ENCODE measurements around the gene LRMDA.

Gene LRMDA

DNA sequence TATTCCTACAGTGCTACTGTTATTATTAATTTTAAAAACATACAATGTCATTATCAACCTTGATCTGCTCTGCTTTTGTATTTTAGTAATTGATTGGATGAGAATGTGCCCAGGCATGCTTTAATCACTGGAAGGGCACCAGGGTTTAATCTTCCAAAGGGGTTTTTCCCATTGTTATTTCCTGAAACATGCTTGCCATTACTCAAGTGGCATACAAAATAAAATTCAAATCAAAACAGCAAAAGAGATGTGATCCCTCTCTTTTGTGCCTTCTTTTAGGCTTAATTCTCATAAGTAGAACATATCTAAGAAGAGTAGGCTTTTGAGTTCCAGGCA lies 963.3 kb downstream of the LRMDA start:
- DNase-seq, result no peak

DNA sequence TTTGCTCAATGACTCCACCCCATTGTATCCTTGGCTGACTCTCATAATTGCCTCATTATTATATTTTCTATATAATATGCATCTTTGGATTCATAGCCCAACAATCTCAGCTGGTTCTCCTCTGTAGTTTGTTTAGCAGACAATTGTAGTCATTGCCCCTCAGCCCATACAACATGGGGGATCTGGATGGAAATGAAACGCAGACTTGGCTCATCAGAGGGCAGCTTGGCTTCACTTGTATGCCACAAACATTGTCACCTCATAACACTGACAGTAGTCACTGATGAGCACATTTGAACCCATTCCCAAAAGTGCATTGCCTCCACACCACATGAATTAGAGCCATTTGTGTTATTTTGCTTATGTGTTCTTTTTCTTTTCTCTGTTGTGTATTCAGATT lies 963.8 kb downstream of the LRMDA start:
- no peak for DNase-seq

DNA sequence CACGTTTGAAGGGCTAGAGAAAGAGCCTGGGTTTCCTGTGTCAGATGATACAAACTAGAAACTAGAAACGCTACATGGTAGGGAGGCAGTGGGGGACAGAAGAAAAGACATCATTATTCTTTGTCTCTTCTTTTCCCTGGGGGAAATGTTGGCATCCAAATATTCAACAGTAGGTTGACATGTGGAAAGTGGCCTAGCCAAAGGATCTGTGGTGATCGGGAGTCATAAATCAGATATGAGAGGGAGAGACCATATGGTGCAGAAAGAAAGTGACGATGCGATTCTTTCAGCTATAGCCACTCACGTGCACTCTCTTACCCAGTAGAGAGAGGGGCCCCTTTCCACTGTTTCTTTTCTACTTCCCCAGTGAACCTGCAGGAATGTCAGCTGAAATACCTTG lies 964.7 kb downstream of the LRMDA start:
- no peak for DNase-seq

DNA sequence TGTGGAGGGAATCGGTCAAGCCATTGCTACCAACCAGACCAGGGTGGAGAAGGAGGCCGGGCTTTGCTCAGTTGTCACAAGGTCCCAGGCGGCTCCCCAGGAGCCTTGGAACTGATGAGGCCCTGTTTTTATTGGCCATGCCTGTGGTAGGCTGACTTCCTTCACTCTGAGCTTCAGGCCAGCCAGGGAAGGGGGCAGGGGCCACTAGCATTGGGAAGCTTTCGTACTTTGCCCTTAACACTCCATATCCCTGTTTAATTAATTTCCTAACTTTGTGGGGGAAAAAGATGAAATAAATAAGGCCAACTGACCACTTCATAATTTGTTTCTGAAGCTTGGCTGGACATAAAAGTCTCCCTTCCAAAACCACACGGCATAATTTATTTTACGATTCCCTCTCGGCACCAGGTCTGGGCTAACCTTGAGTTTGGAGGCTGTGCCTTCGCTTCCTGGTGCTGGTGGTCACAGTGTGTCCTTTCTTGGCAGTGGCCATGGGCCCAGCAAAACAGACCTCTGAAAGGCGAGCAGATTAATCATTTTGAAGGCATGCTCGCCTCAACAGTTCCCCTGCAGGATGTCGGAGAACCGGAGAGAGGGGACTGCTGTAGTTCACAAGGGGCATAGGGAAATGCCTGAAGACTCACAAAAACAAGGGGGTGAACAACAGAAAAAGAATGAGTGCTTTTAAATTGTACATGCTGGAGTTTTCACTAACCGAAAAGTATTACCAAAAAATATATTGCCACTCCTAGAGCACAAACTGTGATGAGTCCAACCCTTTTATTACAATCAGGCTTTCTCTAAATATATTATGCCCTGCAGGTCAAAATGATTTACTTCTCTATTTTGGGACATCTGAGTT lies 966.0 kb downstream of the LRMDA start:
- DNase-seq, result no peak

DNA sequence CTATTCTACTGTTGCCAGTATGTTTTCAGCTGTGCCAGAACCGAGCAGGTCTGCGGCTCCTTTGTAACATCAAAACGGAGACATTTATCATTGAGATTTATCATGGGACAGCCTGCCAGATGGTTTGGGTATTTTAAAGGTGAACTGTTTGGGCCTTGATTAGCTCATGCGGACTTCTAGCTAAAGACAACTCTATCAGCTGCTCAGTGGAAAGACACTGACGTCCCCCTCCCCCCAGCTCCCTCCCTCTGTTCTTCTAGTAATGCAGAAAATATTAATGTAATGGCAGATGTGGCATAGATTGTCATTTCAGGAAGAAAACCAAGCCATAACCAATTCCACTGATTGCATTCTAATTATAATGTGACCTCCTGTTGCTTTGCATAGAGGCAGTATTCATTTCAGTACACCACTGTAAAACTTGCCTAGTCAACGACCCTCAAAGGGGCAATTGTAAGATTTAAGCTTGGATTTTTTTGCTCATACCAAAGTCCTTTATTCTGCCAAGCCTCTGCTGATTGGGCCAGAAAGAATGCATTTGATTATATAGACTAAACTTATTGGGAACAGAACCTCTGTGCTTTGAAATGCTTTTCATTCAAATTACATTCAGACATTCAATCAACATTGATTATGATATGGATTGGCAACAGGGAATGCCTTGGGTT lies 966.8 kb downstream of the LRMDA start:
- no peak for DNase-seq

DNA sequence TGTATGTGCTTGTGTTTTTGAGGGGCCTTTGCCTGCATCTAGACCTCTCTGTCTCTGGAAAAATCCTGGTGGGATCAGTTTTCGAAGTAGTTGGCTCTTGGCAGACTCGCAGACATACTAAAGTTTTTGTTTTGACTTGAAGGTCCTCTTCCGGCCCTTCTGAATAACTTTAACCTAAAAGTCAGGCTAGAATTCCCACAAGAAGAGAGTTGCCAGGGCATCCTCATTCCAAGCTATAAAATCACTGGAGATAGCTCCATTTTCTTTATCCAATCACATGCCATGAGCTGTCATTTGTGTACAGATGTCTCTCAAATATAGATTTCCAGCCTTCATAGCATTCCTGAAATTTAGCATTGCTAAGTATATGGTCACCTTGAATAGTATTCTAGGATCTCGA lies 967.8 kb downstream of the LRMDA start:
- no peak for DNase-seq

DNA sequence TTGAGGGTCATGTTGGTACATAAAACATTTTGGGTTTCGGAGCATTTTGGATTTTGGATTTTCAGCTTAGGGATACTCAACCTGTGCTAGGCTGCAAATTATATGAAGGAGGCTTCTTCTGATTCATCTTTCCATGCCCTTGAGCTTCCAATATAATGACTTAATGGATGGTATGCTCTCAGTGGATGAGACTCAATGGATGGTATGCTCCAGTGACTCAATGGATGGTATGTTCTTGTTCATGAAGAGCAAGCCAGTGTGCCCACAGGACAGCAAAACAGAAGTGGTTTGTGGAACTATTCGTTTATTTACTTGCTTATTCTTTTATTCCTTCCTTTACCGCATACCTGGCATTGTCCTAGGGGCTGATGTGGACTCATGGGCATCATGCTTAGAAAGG lies 969.6 kb downstream of the LRMDA start:
- no peak for DNase-seq

DNA sequence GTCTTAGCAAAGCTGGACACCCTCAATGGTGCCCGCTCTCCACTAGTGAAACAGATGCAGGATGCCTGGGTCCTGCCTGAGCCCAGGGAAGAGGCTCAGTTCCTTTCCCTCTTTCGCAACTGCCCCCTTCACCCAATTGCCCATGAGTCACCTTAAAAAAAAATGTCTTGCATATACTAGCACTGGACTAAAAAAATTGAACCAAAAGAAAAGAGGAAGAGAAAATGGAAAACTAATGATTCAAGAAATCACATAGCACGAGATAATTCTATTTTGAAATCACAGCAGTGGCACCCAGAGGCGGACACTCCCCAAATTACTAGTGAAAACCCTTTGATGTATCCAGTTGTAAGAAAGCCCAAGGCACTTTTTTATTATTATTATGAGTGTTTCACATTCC lies 972.5 kb downstream of the LRMDA start:
- DNase-seq, result no peak

DNA sequence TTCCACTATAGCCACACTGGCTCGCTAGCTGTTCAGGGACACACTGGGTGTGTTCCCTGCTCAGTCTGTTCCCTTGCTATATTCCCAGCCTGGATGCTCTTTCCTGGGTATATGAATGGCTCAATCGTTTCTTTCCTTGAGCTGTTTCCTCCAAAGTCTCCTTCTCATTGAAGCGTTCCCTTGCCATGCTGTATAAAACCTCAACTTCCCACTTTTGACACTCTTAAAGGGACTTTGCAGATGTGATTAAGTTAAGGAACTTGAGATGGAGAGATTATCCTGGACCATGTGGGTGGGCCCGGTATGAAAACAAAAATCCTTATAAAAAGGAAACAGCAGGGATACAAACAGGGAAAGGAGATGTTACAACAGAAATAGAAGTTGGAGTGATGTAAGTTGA lies 973.1 kb downstream of the LRMDA start:
- no peak for DNase-seq

DNA sequence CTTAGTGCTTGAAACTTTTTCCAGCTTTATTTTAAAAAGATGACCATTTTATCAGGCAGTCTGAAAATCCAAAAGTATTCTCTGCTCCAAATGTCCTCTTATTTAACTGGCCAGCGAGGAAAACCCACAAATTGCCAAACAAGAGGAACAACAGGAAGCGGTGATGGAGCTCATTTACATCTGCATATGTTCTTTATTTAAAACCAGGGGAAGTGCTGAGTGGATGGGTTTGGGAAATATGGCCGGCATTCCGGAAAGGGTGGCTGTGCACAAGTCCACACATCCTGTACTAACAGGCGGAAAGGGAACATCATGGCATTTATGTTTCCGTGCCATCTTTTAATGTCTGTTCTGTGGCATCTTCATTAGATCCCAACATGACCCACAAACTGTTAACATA lies 974.5 kb downstream of the LRMDA start:
- no peak for DNase-seq

DNA sequence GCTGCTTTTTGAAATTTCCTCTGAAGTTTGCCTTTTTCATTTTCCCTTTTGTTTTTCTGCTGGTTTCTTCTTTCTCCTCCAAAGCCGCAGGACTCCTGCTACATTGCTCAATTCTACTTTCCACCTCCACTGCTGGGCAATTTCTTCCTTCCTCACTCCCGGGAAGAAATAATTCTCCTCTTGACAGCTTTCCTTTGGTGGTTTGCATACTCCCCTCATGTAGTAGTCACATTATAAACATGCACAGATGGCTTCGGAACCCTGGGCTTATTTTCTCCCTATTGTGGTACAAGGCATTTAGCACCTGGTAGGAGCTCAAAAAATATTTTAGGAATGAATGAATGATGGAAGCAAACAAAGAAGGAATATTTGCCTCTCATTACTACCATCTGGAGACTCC lies 977.2 kb downstream of the LRMDA start:
- no peak for DNase-seq

DNA sequence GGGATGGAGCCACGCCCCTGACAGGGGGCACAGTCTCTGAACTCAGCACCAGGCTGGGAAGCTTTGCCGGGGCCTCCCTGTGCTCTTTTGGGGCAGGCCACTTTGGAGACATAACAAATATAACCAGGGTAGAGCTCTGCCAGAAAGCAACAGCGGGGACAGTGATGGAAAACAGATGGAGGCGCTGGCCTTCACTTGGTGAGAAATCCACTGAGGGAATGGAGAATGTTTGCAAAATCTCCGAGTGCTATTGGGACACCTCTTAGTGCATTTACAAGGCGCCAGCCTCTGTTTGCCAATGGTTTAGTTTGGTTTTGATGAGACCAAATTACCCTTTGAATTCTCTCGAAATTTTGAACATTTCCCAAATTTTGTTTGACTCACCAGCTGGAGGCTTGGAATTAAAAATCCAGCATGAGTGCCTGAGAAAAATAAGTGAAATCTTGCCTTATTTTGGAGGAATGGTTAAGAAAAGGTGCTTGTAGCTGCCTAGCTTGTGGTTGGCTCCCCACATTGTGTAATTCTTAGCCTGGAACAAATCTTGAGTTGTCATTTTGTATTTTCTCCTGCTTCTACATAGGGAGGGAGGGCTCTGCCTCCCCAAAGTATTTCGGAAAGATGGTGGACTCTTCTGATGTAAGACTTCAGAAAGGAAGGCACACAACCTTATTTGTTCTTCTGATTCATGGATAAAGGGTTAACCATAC lies 980.5 kb downstream of the LRMDA start:
- no peak for DNase-seq

DNA sequence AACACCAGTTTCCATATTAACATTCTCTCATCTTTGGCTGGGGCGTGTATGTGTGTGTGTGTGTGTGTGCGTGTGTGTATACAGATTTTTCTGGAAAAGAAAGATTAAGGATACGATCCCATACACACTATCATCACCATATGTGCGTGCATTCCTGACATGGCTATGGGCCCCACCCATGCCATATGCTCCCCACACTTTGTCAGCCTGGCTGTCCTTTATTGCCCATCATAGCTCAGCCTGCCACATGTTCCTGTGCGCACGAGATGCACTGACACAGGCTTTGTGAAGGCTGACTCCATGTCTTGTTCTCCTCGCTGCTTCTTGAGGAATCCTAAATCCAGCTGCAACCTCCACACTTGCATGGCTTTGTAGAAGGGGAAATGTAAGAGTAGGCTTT lies 984.1 kb downstream of the LRMDA start:
- DNase-seq, result no peak

DNA sequence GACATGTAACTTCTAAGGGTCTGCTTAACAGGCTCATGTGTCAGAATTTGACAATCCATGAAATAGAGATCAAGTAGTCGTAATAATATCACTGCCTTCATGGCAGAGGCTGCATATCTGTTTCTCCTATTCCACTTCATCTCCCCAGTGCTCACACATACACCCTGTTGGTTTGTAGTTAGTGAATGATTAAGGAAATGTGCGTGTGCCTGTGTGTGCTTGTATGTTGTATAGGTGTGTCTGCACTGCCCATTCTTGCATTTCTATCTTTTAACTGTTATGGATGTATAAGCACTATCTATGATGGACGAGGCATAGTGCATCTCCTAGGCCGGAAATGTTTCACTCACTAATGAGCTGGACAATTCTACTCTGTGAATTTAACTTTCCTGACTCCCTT lies 985.2 kb downstream of the LRMDA start:
- no peak for DNase-seq

DNA sequence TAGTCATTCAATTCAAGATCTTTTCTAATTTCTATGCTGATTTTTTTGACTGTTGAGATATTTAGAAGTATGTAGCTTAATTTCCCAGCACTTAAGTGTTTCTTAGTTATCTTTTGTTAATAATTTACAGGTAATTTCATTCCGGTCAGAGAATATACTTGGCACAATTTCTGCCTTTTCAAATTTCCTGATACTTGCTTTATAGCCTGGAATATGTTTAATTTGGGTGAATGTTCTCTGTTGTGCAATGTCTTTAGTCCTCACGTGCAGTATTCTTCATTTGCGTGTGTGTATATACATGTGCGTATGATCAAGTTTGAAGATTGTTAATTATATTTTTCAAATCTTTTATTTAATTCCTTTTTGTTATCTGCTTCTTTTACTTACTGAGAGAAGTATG lies 989.3 kb downstream of the LRMDA start:
- no peak for DNase-seq

DNA sequence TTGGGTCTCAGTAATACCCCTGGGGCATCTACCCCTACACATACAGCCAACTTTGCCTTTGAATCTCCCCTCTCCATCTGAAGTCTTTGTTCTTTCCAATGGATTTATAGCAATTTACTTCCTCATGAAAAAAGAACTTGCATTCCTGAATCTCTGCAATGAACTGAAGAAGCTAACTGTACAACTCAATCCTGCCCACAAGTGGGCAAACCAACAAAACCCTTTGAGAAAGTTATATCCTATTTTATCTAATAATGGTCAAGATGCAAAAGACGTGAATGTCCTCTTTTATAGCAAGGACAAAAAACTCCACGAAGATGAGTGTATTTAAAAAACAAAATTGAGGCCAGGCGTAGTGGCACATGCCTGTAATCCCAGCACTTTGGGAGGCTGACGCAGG lies 991.3 kb downstream of the LRMDA start:
- no peak for DNase-seq

DNA sequence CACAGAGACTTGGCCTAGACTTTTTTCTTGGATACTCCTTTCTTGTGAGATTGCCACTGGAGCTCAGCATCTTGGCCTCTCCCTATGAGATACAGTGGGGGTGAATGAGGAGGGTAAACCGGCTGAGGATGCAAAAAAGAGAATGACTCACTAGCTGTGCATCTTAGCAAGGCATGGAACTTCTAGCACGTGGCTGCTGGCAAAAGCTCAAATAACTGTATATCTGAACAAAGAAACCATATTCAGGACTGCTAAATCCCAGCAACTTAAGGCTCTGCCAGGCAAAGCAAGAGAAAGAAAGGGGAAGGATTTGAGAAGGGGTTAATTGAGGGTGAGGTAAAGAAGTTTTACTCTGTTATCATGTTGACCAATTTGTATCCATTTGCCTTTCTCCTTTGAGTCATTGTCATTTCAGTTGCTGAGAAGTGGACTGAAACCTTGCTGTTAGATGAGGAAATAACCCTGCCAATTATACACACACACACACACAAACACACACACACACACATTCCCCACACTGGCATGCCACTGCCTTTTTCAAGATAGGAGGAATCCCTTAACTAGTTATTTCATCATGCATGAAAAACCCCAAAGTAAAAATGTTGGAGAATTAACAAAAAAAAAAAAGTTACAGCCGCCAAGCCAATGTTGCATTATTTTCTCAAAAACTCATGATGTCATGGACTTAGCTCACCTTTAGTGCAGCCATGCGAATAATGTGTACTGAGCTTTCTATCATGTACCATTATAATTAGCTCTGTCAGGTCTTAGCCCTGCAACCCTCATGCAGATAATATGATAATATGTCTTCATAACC lies 997.3 kb downstream of the LRMDA start:
- DNase-seq, result no peak

DNA sequence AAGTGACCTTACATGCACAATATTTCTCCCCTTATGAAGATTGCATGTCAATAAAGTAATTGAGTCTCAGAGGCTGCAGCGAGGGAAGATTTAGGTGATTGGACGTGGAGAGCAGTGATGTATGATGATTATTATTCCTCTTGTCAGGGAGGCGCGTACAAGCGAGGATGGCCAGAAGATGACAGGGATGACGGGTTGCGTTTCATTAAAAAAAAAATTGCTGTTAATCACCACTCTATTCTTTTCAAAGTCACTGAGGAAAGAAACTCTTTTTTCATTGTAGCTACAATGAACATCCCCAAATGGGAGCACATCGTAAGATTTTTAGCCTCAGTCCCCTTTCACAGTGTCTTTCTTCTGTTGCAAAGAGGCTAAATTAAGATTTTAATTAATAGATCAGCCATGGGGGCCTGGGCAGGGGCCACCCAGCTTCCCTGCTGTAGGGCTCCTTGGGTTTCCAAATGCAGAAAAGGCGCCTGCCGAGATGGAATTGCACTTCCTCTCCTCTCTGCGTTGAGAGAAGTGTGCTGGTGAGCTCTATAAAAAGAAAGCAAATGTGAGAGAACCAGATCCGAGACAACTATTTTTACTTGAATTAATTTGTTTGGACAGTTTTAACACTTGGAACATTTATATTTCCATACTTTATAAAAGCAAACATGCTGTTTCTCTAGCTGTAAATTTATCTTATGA lies 998.1 kb downstream of the LRMDA start:
- no peak for DNase-seq

DNA sequence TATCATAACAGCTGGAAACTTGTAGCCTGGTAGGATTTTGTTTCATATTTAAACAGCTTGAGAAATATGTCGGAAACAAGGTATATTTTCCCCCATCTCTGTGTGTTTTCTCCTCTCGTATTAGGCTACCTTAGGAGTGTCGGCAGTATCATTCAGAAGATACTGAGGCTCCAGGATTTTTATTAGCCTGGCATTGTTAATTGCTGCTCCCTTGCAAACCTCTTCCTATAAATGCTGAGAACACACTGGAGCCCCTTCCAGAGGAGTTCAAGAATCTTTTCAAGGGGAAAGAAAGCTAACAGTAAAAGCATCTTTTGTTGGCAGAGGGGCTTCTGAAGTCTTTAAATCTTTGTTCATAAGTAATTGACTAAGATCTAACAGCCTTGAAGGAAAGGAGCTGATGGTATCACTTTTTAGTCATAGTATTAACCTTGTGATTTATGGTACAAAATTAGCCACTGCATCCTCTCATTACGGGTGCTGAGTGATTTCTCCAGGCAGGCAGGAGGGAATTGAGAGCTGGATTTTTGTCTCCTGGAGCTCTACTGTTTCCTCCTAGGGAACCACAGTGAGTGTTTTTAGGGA lies 998.7 kb downstream of the LRMDA start:
- no peak for DNase-seq

DNA sequence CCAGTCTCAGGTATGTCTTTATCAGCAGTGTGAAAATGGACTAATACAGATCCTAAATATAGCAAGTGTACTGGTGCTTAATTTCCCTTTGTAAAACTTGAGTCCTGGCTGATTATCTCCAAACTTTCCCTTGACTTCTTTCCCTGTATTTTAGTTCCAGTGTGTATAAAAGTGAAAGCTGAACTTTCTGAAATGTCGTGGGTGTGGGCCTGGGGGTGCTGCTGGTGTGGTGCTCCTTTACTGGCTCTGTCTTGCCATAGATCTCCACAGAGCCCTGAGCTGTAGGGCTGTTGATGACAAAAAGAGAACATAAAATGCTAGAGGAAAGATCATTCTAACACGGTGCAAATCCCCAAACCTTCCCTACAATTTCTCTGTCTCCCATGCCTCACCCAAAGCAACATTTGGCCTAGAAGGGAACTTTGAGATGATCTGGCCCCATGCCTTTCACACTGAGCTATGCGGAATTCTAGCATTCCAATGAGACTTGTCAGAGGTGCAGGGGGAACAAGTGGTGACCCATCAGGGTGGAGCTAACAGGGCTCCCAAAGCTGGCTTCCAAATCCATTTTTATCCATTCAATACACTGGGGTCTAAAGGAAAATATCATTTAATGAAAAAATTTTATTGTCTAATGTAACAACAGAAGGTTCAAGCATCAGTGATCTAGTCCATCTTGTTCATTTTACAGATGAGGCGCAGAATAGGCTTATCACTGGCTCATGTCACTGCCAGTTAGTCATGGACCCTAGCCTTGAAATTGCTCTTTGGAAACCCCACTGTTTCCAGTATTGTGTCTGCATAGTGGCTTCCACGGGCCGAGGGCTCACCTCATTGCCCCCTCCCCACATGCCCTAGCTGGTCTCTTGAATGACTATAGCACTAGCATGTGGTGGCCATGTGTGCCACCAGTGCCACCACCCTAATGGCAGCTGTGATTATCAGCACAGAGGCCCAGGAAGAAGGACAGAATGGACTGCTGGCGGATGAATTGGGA lies 1000.9 kb downstream of the LRMDA start:
- no peak for DNase-seq
